PC-9 (cell line): Measurements from ENCODE around the gene PKP2.

Experiments
- EZH2 ChIP-seq: fragments of 200-600 bp; sonication (generic); IDR thresholded peaks from 2 replicates; pipeline ENCODE4 v1.8.0; 2017; ENCODE audit warnings: antibody characterized with exemption, low read depth
- TF ChIP-seq, protein P1 (sequence below): fragments of 200-600 bp; sonication (generic); conservative IDR thresholded peaks from 2 replicates; pipeline ENCODE4 v1.6.1; 2017; ENCODE audit warnings: mixed run types, antibody characterized with exemption, mild to moderate bottlenecking, moderate library complexity

DNA sequence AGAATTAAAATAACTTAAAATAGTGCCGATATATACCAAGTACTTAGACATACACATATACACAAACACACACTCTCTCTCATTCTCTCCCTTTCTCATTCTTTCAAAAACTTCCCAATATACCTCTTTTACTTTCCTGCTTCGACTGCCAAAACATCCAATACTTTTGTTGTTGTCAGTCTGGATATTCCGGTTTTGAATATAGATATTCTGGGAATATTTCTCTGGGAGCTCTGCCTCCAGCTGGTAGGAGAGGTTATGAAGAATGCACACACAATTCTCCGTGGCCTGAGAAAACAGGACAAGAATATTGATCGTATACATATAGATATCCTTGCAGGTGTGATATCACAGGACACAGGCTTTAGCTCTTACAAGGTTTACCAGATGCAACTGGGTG, 74.2 kb downstream of the PKP2 start:
- TF ChIP-seq, protein P1, sequence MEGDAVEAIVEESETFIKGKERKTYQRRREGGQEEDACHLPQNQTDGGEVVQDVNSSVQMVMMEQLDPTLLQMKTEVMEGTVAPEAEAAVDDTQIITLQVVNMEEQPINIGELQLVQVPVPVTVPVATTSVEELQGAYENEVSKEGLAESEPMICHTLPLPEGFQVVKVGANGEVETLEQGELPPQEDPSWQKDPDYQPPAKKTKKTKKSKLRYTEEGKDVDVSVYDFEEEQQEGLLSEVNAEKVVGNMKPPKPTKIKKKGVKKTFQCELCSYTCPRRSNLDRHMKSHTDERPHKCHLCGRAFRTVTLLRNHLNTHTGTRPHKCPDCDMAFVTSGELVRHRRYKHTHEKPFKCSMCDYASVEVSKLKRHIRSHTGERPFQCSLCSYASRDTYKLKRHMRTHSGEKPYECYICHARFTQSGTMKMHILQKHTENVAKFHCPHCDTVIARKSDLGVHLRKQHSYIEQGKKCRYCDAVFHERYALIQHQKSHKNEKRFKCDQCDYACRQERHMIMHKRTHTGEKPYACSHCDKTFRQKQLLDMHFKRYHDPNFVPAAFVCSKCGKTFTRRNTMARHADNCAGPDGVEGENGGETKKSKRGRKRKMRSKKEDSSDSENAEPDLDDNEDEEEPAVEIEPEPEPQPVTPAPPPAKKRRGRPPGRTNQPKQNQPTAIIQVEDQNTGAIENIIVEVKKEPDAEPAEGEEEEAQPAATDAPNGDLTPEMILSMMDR: no peak
- no peak for TF ChIP-seq EZH2
